GM19099 (cell line): Measurements from ENCODE around the gene ARHGAP1.

ENCODE experiments used
- POLR2A ChIP-seq: IDR thresholded peaks from 3 replicates; pipeline ENCODE4 v1.6.1; 2011; ENCODE audit warnings: low read depth; ENCODE audit not compliant: insufficient read length; ENCODE audit errors: extremely low read depth

The ARHGAP1 gene

DNA sequence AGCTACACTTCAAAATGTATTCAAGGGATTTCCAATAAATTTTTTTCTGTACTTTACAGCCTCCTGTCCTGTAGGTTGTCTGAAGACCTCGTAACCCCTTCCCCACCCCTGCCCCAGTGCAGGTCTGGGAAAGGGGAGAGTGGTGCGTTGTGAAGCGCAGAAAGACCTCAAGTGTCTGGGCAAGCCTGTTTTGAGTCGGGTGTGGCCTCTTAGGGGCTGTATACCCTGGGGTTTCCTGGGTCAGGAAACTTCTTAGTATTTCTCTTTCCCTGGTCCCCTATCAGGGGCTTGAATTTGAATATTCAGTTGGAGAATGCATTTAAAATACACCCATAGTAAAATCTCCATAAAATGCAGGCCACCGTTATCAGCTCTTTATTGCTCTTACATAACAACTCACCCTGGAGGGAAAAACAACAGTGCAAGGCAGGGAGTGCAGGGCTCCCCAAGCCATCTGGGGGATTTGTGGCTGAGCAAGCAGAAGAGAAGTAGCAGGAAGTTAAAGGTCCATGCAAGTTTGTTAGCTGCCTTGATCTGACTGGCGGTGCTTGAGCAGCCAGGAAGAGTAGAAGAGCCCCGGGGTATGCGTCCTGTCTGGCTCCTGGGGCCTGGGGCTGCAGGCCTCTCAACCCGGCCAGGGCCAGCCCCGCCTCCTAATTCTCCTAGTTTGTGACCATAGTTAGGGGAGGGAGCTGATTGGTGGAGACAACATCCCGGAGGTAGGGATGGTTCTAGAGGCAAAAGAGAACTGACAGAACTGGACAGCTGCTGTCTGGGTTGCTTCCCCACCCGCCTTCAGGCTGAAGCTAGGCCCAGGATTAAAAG lies 25.7 kb downstream of the ARHGAP1 start:
- TF ChIP-seq POLR2A: no peak

DNA sequence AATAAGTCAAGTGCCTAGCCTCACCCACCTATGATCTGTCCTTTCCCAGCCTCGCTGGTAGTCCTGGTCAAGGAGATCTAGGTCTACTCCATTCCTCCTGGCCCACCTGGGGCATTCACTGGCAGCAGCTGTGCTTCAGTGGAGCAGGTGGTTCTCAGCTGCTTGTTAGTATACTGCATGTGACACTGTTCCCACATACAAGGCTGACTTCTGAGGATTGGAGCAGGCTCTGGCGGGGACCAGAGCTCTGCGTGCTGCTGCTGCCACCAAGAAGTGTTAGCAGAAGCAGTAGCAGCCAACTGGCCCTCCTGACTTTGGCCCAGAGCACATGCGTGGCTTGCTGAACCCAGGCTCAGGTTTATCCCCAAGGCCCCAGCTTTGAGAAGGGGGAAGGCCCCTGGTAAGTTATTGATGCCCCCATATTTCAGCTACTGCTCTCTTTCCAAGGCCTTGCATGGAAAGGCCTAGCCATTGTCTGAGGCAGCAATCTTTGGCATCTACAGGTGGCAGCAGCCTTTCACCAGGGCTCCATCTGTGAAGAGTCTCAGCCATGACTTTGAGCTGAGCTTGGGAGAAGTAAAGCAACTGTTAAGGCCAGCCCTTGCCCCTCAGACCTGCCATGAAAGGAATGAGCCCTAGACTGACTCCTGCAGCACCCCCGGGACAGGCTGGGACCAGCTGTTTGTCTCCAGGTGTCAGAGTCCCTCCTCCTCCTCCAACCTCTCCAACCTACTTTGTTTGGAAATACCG lies 26.5 kb downstream of the ARHGAP1 start:
- no peak for TF ChIP-seq POLR2A

DNA sequence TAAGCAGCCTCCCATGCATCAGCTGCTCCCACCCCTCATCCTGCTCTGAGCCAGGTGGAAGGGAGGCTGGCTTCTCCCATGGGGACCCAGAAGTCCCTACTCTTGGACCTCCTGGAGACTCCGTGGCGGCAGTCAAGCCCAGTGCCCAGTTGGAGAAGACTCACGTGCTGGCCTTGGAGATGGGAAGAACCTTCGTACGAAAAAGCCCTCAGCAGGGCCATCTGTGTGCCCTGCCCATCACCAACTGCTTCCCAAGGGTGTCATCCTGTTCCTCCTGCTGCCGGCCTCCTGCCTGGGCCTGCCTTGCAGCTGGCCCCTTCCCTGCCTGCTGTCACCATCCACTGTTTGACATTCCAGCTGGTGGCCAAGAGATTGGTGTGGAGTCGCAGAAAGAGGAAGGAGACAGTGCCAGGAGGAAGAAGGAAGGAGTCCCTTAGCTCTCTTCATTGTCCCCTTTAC lies 28.0 kb downstream of the ARHGAP1 start:
- TF ChIP-seq POLR2A: no peak

DNA sequence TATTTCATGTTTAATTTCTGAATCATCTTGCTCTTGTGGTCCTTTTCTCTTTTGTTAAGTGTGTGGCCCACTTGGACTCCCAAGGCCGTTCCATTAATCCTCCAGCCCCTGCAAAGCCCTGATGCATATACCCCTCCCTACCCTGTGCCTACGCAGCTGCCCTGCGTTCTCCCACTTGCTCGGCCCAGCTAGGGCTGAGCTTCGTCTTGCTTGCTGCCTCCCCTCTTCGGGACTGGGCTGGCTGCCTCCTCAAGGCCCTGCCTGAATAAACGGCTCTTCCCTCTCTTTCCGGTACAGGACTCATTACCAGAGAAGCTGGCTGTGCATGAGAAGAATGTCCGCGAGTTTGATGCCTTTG lies 28.5 kb downstream of the ARHGAP1 start:
- TF ChIP-seq POLR2A: no peak

DNA sequence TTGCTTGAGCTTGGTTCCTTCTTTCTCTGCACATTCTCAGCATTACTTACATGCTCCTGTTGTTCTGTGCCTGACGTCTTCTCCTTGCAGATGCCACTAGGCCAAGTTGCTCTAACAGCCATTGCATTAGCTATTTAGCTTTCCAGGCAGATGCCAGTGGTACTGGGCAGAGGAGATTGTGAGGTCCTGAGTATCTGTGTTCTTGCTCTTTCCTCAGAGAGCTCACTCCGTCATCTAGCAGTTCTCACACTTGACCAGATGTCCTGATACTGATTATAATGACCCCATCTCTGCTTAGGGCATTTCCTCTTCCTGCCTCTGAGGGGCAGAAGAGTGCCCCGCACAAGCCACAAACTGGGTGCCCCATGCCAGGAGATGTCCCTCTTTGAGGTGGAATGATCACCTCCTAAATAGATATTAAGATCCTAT lies 30.7 kb downstream of the ARHGAP1 start:
- no peak for TF ChIP-seq POLR2A

DNA sequence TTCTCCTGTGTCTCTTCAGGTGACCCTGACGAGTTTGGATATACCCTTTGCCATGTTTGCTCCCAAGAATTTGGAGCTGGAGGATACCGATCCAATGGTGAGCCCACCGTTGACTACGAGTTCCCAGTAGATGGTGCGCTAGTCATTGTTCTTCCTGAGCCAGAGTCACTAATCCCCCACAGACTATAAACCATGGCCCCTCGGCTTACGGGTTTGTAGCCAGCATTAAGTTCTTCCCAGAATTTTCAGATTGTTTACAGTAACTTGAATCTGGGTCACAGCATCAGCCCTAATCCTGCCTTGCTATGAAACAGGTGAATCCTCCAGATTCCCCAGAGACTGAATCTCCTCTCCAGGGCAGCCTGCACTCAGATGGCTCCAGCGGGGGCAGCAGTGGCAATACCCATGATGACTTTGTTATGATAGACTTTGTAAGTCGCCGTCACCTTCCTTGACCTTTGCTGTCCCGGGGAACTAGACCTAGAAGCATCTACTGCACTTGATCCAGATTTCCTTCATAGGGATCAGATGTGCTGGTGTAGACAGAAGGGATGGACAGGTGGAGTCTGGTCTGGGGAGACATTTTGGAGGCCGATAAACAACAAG lies 31.8 kb downstream of the ARHGAP1 start:
- TF ChIP-seq POLR2A: no peak

DNA sequence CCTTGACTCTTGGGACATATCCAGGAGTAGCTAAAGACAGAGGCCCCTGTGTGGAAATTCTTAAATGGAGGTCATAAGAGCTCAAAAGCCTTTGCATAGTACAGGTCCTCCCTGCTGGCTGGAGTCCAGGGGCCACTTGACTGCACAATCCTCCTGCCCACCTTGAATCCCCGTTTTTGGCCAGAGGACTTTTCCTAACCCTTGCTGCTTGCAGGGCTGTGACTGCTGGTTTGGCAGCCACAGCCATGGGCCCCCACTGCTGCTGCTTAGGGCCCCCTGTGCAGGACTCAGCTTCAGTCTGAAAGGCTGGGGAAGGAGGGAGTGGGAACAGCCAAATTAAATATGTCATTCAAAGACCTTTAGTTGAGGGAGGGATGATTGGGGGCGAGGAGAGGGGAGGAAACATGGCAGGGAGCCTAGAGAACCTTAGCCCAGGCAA lies 33.4 kb downstream of the ARHGAP1 start:
- TF ChIP-seq POLR2A: no peak

DNA sequence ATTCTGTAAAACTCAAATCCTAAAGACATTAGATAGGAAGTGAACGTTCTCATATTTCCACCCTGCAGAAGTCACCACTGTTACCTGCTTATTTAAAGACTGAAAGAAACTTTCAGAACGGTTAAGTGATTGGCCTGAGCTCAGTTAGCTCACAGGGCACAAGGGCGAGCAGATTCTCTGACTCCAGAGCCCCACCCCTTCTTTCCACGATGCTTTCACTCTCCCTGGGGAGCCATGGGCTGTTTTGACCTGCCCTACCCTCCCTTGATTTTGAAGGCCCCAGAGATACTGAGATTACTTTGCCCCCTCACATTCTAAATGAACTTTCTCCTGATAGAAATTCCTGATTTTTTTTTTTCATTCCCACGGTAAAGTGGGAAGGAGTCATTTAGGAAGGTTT lies 33.9 kb downstream of the ARHGAP1 start:
- no peak for TF ChIP-seq POLR2A

DNA sequence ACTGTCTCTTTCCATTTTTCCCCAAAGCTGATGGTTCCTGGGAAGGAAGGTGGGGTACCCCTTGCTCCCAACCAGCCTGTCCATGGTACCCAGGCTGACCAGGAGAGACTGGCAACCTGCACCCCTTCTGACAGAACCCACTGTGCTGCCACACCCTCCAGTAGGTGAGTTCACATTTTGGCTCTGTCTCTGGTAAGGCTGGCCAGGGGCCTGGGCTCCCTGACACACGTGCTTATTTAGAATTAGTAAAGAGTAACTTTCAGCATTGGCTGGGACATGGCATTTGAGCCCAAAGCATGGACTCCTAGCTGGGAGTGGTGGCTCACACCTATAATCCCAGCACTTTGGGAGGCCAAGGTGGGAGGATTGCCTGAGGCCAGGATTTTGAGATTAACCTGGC lies 35.1 kb downstream of the ARHGAP1 start:
- no peak for TF ChIP-seq POLR2A

DNA sequence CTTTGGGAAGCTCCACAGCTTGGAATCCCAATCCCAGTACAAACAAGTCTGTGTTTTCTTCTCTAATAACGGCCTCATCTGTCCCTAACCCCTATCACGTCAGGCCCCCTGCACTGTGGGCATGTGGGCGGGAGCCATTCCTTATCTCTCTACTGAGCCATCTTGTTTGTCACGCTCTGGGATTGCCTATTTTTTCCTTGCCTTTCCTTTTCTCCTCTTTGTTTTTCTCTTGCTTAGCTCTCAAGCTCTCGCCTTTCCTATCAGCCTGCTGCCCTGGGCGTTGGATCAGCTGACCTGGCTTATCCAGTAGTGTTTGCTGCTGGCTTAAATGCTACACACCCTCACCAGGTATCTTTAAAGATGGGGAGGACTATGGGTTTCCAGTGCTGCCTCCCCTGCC lies 35.8 kb downstream of the ARHGAP1 start:
- no peak for TF ChIP-seq POLR2A

DNA sequence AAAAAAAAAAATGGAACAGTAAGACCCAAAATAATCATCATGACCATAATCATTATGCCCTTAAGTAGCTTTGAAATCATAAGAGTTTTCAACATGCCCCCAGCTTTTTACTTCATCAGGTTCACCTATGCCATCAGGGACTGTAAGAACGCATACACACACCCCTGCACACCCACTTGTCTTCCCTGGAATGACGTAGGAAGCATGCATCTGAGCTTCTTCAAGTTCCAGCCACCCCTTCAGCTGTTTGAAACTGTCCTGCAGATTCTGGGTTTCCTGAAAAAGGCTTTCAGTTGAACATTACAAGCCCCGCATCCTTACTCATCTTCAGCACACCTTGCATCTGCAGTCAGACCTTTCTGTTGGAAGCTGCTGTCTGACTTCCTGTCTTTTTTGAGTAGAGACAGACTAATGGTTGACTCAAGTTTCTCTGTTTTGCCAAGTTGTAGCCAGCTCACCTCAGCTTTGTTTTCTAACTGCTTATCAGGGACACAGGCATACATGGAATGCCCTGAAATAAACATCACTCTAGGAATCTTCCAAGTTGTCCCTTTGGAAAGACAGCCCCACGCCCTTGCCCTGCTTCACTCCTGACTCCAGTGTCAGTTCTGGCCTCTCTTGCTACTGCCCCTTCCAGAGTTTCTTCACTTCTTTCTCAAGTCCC lies 37.0 kb downstream of the ARHGAP1 start:
- no peak for TF ChIP-seq POLR2A

DNA sequence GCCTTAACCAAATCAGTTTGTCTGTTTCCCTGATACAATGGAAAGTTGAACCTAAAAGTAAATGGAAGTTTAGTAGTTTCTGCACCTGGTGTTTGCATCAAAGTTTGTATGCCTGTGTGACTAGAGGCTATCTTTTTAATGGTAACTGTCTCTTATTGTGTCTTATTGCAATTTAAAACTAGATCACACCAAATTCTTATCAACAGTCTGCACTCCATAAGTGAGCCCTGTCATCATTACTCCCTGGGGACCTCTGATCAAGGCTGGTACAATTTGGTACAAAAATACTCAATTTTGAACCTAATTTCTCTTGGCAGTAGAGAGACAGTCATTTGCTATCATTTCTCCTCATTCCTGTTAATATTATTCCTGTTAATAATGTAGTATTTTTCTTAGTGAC lies 38.1 kb downstream of the ARHGAP1 start:
- no peak for TF ChIP-seq POLR2A

DNA sequence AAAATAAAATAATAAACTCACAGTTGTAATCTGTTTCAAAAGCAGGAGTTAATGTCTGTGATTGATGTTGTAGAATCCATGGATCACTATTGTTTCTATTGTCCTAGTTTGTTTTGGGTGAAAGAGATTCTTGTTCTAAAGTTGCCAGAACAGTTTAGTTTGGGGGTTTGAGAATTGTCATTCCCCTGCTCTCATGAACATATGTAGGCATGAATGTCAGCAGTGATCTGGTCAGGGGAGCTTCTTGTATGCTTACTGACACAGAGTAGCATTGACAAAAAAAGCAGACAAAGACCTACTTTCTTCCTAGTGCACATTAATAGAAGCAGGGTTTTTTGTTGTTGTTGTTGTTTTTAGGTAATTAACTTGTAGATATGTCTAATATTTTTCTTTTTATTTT lies 38.6 kb downstream of the ARHGAP1 start:
- TF ChIP-seq POLR2A: no peak

DNA sequence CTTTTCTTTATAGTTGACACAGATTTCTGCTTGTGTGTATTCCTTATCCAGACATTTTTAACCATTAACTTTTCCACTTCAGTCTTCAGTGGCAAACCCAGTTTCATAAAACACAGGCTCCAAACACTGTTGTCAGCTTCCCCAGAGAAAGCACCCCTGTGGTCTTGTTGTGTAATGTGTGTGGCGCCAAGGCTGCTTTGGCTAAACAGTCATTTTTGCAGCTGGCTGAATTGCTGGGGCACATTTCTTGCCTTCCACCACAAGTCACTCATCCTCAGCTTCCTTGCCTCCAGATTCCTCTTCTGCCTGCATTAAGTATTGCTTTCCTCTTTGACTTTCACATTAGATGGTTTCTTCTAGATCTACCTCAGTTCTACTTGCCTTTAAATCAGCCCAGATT lies 40.5 kb downstream of the ARHGAP1 start:
- TF ChIP-seq POLR2A: no peak

DNA sequence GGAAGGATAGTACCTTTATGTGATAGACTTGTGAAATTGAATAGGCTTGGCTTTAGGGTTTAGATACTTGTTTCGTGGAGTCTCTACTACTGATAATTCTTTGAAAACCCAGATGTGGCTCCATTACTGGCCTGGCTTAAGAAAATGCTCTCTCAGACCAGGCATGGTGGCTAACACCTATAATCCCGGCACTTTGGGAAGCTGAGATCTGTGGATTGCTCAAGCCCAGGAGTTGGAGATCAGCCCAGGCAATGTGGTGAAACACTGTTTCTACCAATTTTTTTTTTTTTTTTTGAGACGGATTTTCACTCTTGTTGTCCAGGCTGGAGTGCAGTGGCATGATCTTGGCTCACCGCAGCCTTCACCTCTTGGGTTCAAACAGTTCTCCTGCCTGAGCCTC lies 42.2 kb downstream of the ARHGAP1 start:
- TF ChIP-seq POLR2A: no peak
